GM18870 (cell line): ENCODE measurements around the gene PRXL2A.
A peak's percentile ranks its signal among the peaks of the same experiment; 100 is the strongest.
"Not testable (repeated sequence)": the region's sequence is repeated elsewhere in the genome, so short reads cannot be mapped to it uniquely, and the experiment has no call there.

Source experiments
- ATAC-seq: cut with Tn5 transposase; IDR thresholded peaks from one replicate; pipeline ENCODE4 v1.9.1; 2021; ENCODE audit warnings: moderate library complexity; ENCODE audit not compliant: unreplicated experiment

Gene PRXL2A

GRCh38 chr10:80408242-80409101 lies at the start of gene PRXL2A:
TSS of gene PRXL2A (plus strand) at chr10:80408551. CDS start at chr10:80420468, 11,917 bp downstream.
- ATAC-seq = peak; percentile 71

- not testable (repeated sequence) for ATAC-seq
Measured at GRCh38 chr10:80358925-80359324, 49.4 kb upstream of the PRXL2A start.

- ATAC-seq = no peak
Measured at GRCh38 chr10:80359644-80360043, 48.7 kb upstream of the PRXL2A start.

- no peak for ATAC-seq
Measured at GRCh38 chr10:80365510-80365909, 42.8 kb upstream of the PRXL2A start.

GRCh38 chr10:80371467-80371866 lies 36.9 kb upstream of the PRXL2A start:
- no peak for ATAC-seq

GRCh38 chr10:80372675-80373074 lies 35.7 kb upstream of the PRXL2A start:
- no peak for ATAC-seq

GRCh38 chr10:80373502-80373901 lies 34.8 kb upstream of the PRXL2A start:
- ATAC-seq = no peak

GRCh38 chr10:80379701-80380100 lies 28.6 kb upstream of the PRXL2A start:
- ATAC-seq = no peak

GRCh38 chr10:80380185-80380584 lies 28.2 kb upstream of the PRXL2A start:
- no peak for ATAC-seq

GRCh38 chr10:80382989-80383388 lies 25.4 kb upstream of the PRXL2A start:
- peak; percentile 64 for ATAC-seq

GRCh38 chr10:80390740-80391139 lies 17.6 kb upstream of the PRXL2A start:
- no peak for ATAC-seq

- ATAC-seq = no peak
Measured at GRCh38 chr10:80392250-80392649, 16.1 kb upstream of the PRXL2A start.

GRCh38 chr10:80394358-80394916 lies 13.9 kb upstream of the PRXL2A start:
- no peak for ATAC-seq

- no peak for ATAC-seq
Measured at GRCh38 chr10:80397014-80397413, 11.3 kb upstream of the PRXL2A start.

- no peak for ATAC-seq
Measured at GRCh38 chr10:80400136-80400804, 8.1 kb upstream of the PRXL2A start.

- ATAC-seq = no peak
Measured at GRCh38 chr10:80405035-80405434, 3.3 kb upstream of the PRXL2A start.

- no peak for ATAC-seq
Measured at GRCh38 chr10:80405626-80406025, 2.7 kb upstream of the PRXL2A start.

- ATAC-seq = no peak
Measured at GRCh38 chr10:80406204-80406603, 2.1 kb upstream of the PRXL2A start.

GRCh38 chr10:80407812-80408241 lies 524 bp upstream of the PRXL2A start:
- ATAC-seq = peak; percentile 24

- ATAC-seq = no peak
Measured at GRCh38 chr10:80409121-80409520, 770 bp downstream of the PRXL2A start.

GRCh38 chr10:80410122-80410521 lies 1.8 kb downstream of the PRXL2A start:
- ATAC-seq = no peak
